Uterus (tissue), 2 donors: ENCODE data around the gene REV3L.

Experiments
- POLR2A ChIP-seq, 2 donors: fragments of 450-650 bp; IDR thresholded peaks; one replicate each; pipeline ENCODE4 v1.6.1; 2016; ENCODE audit warnings: antibody characterized with exemption in 2 of 2, mild to moderate bottlenecking in 1 of 2, moderate library complexity in 1 of 2
- TF ChIP-seq, protein P1 (sequence below), 4 experiments: fragments of 200-600 bp in 2 of 4; fragments of 450-650 bp in 2 of 4; sonication (generic) in 2 of 4; IDR thresholded peaks; one replicate each; pipeline ENCODE4 v1.5.1; 2016 to 2019; ENCODE audit warnings: antibody characterized with exemption in 4 of 4, mild to moderate bottlenecking in 2 of 4, moderate library complexity in 1 of 4

- TF ChIP-seq, protein P1, sequence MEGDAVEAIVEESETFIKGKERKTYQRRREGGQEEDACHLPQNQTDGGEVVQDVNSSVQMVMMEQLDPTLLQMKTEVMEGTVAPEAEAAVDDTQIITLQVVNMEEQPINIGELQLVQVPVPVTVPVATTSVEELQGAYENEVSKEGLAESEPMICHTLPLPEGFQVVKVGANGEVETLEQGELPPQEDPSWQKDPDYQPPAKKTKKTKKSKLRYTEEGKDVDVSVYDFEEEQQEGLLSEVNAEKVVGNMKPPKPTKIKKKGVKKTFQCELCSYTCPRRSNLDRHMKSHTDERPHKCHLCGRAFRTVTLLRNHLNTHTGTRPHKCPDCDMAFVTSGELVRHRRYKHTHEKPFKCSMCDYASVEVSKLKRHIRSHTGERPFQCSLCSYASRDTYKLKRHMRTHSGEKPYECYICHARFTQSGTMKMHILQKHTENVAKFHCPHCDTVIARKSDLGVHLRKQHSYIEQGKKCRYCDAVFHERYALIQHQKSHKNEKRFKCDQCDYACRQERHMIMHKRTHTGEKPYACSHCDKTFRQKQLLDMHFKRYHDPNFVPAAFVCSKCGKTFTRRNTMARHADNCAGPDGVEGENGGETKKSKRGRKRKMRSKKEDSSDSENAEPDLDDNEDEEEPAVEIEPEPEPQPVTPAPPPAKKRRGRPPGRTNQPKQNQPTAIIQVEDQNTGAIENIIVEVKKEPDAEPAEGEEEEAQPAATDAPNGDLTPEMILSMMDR (IDR thresholded peaks at IDR 0.05) = no peak
- TF ChIP-seq POLR2A (IDR thresholded peaks at IDR 0.05) = no peak
Measured at GRCh38 chr6:111423055-111423633, 59.9 kb downstream of the REV3L start.
